H1 (cell line): ENCODE measurements around the gene ARL2. TPM values are rescaled to one million over a fixed set of nuclear protein-coding genes. Genes with fewer than 3 reads are reported as not detected.

ENCODE experiments used
- ATF2 ChIP-seq: IDR thresholded peaks from 2 replicates; pipeline ENCODE4 v1.6.1; 2012; ENCODE audit warnings: low read length, inconsistent platforms
- ATF3 ChIP-seq: IDR thresholded peaks from 2 replicates; pipeline ENCODE4 v1.6.1; 2011; ENCODE audit warnings: low read depth, mild to moderate bottlenecking, low read length; ENCODE audit not compliant: insufficient read depth
- HDAC2 ChIP-seq, 2 experiments: fragments of 300-600 bp in 1 of 2; sonication (generic) in 1 of 2; IDR thresholded peaks; 2 replicates each; pipeline ENCODE4 v1.6.1; 2011 to 2012; ENCODE audit warnings: low read depth in 2 of 2, low read length in 2 of 2, mild to moderate bottlenecking in 2 of 2, moderate library complexity in 2 of 2, borderline replicate concordance in 1 of 2, inconsistent platforms in 1 of 2
- JUND ChIP-seq: IDR thresholded peaks from 2 replicates; pipeline ENCODE4 v1.6.1; 2011; ENCODE audit warnings: mild to moderate bottlenecking, improper control_type of control experiment, low read length
- NRF1 ChIP-seq: IDR thresholded peaks from 2 replicates; pipeline ENCODE4 v1.6.1; 2011; ENCODE audit warnings: mild to moderate bottlenecking, low read depth, low read length, improper control_type of control experiment
- PHF8 ChIP-seq: fragments of 200-600 bp; sonication (generic); conservative IDR thresholded peaks from 2 replicates; pipeline ENCODE4 v1.7.1; 2012; ENCODE audit warnings: low read depth, mild to moderate bottlenecking, inconsistent platforms, low read length, moderate library complexity
- RXRA ChIP-seq: IDR thresholded peaks from 2 replicates; pipeline ENCODE4 v1.6.1; 2011; ENCODE audit warnings: low read depth, mild to moderate bottlenecking, low read length, moderate library complexity; ENCODE audit not compliant: insufficient read depth
- SRF ChIP-seq: IDR thresholded peaks from 2 replicates; pipeline ENCODE4 v1.6.1; 2011; ENCODE audit warnings: mild to moderate bottlenecking, low read depth, low read length, moderate library complexity
- polyA plus RNA-seq, 7 experiments: library from polyadenylated mRNA; depleted of rRNA in 3 of 7; stranded (reverse) in 5 of 7; unstranded in 2 of 7; fragments of >200 nt in 5 of 7; fragments of 200-250 nt in 2 of 7; gene quantifications; 1 replicate in 5 of 7; 2 replicates in 1 of 7; 4 replicates in 1 of 7; pipeline versions ENCODE4 v1.2.1 to v1.2.3, GENCODE V29; 2011 to 2013; ENCODE audit warnings: missing spikeins in 2 of 7, mixed read lengths in 2 of 7
- total RNA-seq: library from RNA; stranded (reverse); fragmentation: NEBNext Ultra II Directional; extraction: Animal tissue kit (Norgen Biotek cat#: 25700); gene quantifications from 2 replicates; pipeline ENCODE4 v1.2.1, GENCODE V29; 2021
- TF ChIP-seq, protein P1 (sequence below): fragments of 300-600 bp; sonication (generic); IDR thresholded peaks from 2 replicates; pipeline ENCODE4 v1.7.1; 2012; ENCODE audit warnings: low read length, moderate library complexity, mild to moderate bottlenecking, inconsistent platforms; ENCODE audit not compliant: insufficient replicate concordance

ARL2 gene
- total and polyA plus RNA-seq, 2 of the 8 experiments (the other 6 are each of a cell fraction or from before 2014, with no cell fraction given): 186 to 535 TPM

DNA sequence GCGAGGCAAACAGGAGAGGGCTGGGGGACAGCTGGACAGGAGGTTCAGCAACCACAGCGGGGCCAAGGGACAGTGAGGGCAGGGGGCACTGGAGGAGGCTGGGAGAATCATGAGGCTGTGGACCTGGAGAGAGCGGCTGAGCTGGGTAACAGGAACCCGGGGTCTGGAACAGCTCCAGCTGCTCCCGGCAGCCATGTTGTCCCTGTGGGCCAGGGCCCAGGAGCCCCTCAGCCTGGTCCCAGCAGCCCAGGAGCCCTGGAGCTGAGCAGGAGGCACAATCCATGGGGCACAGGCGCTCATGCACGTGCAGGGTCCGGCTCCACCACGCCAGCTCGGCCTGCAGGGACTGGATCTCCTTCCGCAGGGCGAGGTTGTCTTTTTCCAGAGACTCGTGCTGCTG, 24.5 kb upstream of the ARL2 start (continued):
- TF ChIP-seq, protein P1, sequence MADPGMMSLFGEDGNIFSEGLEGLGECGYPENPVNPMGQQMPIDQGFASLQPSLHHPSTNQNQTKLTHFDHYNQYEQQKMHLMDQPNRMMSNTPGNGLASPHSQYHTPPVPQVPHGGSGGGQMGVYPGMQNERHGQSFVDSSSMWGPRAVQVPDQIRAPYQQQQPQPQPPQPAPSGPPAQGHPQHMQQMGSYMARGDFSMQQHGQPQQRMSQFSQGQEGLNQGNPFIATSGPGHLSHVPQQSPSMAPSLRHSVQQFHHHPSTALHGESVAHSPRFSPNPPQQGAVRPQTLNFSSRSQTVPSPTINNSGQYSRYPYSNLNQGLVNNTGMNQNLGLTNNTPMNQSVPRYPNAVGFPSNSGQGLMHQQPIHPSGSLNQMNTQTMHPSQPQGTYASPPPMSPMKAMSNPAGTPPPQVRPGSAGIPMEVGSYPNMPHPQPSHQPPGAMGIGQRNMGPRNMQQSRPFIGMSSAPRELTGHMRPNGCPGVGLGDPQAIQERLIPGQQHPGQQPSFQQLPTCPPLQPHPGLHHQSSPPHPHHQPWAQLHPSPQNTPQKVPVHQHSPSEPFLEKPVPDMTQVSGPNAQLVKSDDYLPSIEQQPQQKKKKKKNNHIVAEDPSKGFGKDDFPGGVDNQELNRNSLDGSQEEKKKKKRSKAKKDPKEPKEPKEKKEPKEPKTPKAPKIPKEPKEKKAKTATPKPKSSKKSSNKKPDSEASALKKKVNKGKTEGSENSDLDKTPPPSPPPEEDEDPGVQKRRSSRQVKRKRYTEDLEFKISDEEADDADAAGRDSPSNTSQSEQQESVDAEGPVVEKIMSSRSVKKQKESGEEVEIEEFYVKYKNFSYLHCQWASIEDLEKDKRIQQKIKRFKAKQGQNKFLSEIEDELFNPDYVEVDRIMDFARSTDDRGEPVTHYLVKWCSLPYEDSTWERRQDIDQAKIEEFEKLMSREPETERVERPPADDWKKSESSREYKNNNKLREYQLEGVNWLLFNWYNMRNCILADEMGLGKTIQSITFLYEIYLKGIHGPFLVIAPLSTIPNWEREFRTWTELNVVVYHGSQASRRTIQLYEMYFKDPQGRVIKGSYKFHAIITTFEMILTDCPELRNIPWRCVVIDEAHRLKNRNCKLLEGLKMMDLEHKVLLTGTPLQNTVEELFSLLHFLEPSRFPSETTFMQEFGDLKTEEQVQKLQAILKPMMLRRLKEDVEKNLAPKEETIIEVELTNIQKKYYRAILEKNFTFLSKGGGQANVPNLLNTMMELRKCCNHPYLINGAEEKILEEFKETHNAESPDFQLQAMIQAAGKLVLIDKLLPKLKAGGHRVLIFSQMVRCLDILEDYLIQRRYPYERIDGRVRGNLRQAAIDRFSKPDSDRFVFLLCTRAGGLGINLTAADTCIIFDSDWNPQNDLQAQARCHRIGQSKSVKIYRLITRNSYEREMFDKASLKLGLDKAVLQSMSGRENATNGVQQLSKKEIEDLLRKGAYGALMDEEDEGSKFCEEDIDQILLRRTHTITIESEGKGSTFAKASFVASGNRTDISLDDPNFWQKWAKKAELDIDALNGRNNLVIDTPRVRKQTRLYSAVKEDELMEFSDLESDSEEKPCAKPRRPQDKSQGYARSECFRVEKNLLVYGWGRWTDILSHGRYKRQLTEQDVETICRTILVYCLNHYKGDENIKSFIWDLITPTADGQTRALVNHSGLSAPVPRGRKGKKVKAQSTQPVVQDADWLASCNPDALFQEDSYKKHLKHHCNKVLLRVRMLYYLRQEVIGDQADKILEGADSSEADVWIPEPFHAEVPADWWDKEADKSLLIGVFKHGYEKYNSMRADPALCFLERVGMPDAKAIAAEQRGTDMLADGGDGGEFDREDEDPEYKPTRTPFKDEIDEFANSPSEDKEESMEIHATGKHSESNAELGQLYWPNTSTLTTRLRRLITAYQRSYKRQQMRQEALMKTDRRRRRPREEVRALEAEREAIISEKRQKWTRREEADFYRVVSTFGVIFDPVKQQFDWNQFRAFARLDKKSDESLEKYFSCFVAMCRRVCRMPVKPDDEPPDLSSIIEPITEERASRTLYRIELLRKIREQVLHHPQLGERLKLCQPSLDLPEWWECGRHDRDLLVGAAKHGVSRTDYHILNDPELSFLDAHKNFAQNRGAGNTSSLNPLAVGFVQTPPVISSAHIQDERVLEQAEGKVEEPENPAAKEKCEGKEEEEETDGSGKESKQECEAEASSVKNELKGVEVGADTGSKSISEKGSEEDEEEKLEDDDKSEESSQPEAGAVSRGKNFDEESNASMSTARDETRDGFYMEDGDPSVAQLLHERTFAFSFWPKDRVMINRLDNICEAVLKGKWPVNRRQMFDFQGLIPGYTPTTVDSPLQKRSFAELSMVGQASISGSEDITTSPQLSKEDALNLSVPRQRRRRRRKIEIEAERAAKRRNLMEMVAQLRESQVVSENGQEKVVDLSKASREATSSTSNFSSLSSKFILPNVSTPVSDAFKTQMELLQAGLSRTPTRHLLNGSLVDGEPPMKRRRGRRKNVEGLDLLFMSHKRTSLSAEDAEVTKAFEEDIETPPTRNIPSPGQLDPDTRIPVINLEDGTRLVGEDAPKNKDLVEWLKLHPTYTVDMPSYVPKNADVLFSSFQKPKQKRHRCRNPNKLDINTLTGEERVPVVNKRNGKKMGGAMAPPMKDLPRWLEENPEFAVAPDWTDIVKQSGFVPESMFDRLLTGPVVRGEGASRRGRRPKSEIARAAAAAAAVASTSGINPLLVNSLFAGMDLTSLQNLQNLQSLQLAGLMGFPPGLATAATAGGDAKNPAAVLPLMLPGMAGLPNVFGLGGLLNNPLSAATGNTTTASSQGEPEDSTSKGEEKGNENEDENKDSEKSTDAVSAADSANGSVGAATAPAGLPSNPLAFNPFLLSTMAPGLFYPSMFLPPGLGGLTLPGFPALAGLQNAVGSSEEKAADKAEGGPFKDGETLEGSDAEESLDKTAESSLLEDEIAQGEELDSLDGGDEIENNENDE: no peak
- no peak for TF ChIP-seq RXRA
- TF ChIP-seq PHF8: no peak
- no peak for TF ChIP-seq JUND
- no peak for TF ChIP-seq HDAC2 (IDR thresholded peaks at IDR 0.05; ENCODE audit: borderline replicate concordance in 1 of 2, low read depth in 2 of 2, low read length in 2 of 2)
- no peak for TF ChIP-seq SRF
- TF ChIP-seq ATF3: no peak
- no peak for TF ChIP-seq ATF2
- no peak for TF ChIP-seq NRF1
